ENCODE measurements around the gene PPP2R5A. TPM values are rescaled to one million over a fixed set of nuclear protein-coding genes. Genes with fewer than 3 reads are reported as not detected.

The PPP2R5A gene
- total RNA-seq, 1 donor from 2014 or later, result 40.4 TPM

Other genes starting within 250 kb of the PPP2R5A start
- 33.3 and 33.8 TPM in 2 replicates for gene INTS7, start 249.9 kb upstream of the PPP2R5A start, total RNA-seq
- 73.9 and 77.0 TPM in 2 replicates for gene DTL, start 249.7 kb upstream of the PPP2R5A start, total RNA-seq
- 19.4 and 20.1 TPM in 2 replicates for gene PACC1, start 129.5 kb downstream of the PPP2R5A start, total RNA-seq
- 41.6 and 42.5 TPM in 2 replicates for gene NENF, start 147.5 kb downstream of the PPP2R5A start, total RNA-seq

All from activated T-helper 2 cell treated with anti-CD3 and anti-CD28 coated beads, Interferon-gamma antibody, Interleukin-2, Interleukin-4, amounts not matched to agents 10 μg/mL and 5 μg/mL and 100 μg/mL, durations not matched to agents 14 hours and 24 hours and 36 hours (primary cell).